HEK293 (cell line): ENCODE measurements around the gene SLC19A2.

Experiments
- CTCF ChIA-PET: fragments of 350-600 bp; formaldehyde crosslinking; extraction: SDS; loops from one replicate; lab custom pipeline; 2021; ENCODE audit warnings: antibody characterized with exemption; lab: Yijun Ruan, JAX
- POLR2A ChIA-PET: fragments of 300-600 bp; formaldehyde crosslinking; extraction: SDS; loops from one replicate; lab custom pipeline; 2020; ENCODE audit warnings: antibody characterized with exemption, inconsistent platforms; lab: Yijun Ruan, JAX
- H3K27ac ChIP-seq: fragments of 200-500 bp; sonication (Bioruptor generic); 2 replicates; pipeline ENCODE4 v1.5.1; 2014; ENCODE audit warnings: low read depth, low read length, control low read depth, inconsistent platforms; ENCODE audit errors: extremely low read depth
- H3K36me3 ChIP-seq, 2 experiments: fragments of 200-500 bp in 1 of 2; sonication (Bioruptor generic) in 1 of 2; 1 replicate in 1 of 2; 2 replicates in 1 of 2; pipeline ENCODE4 v1.5.1; 2014 to 2017; ENCODE audit warnings: inconsistent platforms in 2 of 2, low read length in 2 of 2; ENCODE audit not compliant: control insufficient read depth in 2 of 2, insufficient read depth in 1 of 2
- H3K4me1 ChIP-seq: fragments of 200-500 bp; sonication (Bioruptor generic); 2 replicates; pipeline ENCODE4 v1.5.1; 2014; ENCODE audit warnings: mild to moderate bottlenecking, low read length, inconsistent platforms; ENCODE audit not compliant: control insufficient read depth, insufficient read depth
- H3K4me3 ChIP-seq: 2 replicates; pipeline ENCODE4 v1.5.1; 2011; ENCODE audit warnings: low read depth, mild to moderate bottlenecking, control low read depth, low read length, moderate library complexity
- H3K9me3 ChIP-seq: fragments of 200-500 bp; sonication (Bioruptor generic); 2 replicates; pipeline ENCODE4 v1.5.1; 2014; ENCODE audit warnings: low read depth, low read length, inconsistent platforms; ENCODE audit not compliant: control insufficient read depth, insufficient read depth
- CTCF ChIP-seq: fragments of 450-650 bp; formaldehyde crosslinking; IDR thresholded peaks from 2 replicates; pipeline ENCODE4 v1.5.1; 2016; ENCODE audit warnings: missing biosample characterization, missing genetic modification characterization
- HOXC10 ChIP-seq: sonication (generic); formaldehyde crosslinking; IDR thresholded peaks from 2 replicates; pipeline ENCODE4 v1.8.1; 2023; ENCODE audit warnings: mild to moderate bottlenecking, missing genetic modification reagents
- KLF1 ChIP-seq: fragments of 450-650 bp; formaldehyde crosslinking; IDR thresholded peaks from 2 replicates; pipeline ENCODE4 v1.5.1; 2016; ENCODE audit warnings: missing biosample characterization, missing genetic modification characterization
- SETDB1 ChIP-seq: IDR thresholded peaks from one replicate; pipeline ENCODE4 v1.6.1; 2017; ENCODE audit warnings: mild to moderate bottlenecking, low read length, moderate library complexity, mixed read lengths; ENCODE audit not compliant: insufficient read length
- SP3 ChIP-seq: fragments of 450-650 bp; formaldehyde crosslinking; IDR thresholded peaks from 2 replicates; pipeline ENCODE4 v1.5.1; 2016; ENCODE audit warnings: missing biosample characterization, missing genetic modification characterization
- ZBTB49 ChIP-seq: fragments of 450-650 bp; formaldehyde crosslinking; IDR thresholded peaks from 2 replicates; pipeline ENCODE4 v1.5.1; 2016; ENCODE audit warnings: missing biosample characterization, missing genetic modification characterization, low read depth
- ZFP69B ChIP-seq: fragments of 450-650 bp; formaldehyde crosslinking; IDR thresholded peaks from 2 replicates; pipeline ENCODE4 v1.5.1; 2016; ENCODE audit warnings: missing biosample characterization, missing genetic modification characterization
- ZNF19 ChIP-seq: fragments of 450-650 bp; formaldehyde crosslinking; IDR thresholded peaks from 2 replicates; pipeline ENCODE4; 2016; ENCODE audit warnings: missing biosample characterization, missing genetic modification characterization, low read depth
- ZNF202 ChIP-seq: fragments of 450-650 bp; formaldehyde crosslinking; IDR thresholded peaks from 2 replicates; pipeline ENCODE4 v1.5.1; 2016; ENCODE audit warnings: missing biosample characterization, missing genetic modification characterization, borderline replicate concordance
- ZNF221 ChIP-seq: fragments of 450-650 bp; formaldehyde crosslinking; IDR thresholded peaks from 2 replicates; pipeline ENCODE4 v1.5.1; 2017; ENCODE audit warnings: missing biosample characterization, missing genetic modification characterization, borderline replicate concordance
- ZNF274 ChIP-seq, 2 experiments: fragments of 200-500 bp in 1 of 2; fragments of 450-650 bp in 1 of 2; sonication (Bioruptor generic) in 1 of 2; formaldehyde crosslinking in 1 of 2; IDR thresholded peaks; 2 replicates each; pipeline versions ENCODE4 v1.5.1 to v1.6.1; 2014 to 2016; ENCODE audit warnings: borderline replicate concordance in 1 of 2, inconsistent platforms in 1 of 2, low read length in 1 of 2, missing biosample characterization in 1 of 2, missing genetic modification characterization in 1 of 2
- ZNF280C ChIP-seq: fragments of 450-650 bp; formaldehyde crosslinking; IDR thresholded peaks from 2 replicates; pipeline ENCODE4 v1.5.1; 2016; ENCODE audit warnings: missing biosample characterization, missing genetic modification characterization
- ZNF335 ChIP-seq: fragments of 450-650 bp; formaldehyde crosslinking; conservative IDR thresholded peaks from 2 replicates; pipeline ENCODE4 v1.5.1; 2016; ENCODE audit warnings: missing biosample characterization, missing genetic modification characterization
- ZNF350 ChIP-seq: fragments of 450-650 bp; formaldehyde crosslinking; IDR thresholded peaks from 2 replicates; pipeline ENCODE4 v1.5.0; 2017; ENCODE audit warnings: missing biosample characterization, mild to moderate bottlenecking, missing genetic modification characterization
- ZNF426 ChIP-seq: fragments of 450-650 bp; formaldehyde crosslinking; IDR thresholded peaks from 2 replicates; pipeline ENCODE4 v1.5.1; 2017; ENCODE audit warnings: missing biosample characterization, missing genetic modification characterization, mild to moderate bottlenecking, inconsistent platforms, moderate library complexity
- ZNF600 ChIP-seq: fragments of 450-650 bp; formaldehyde crosslinking; IDR thresholded peaks from 2 replicates; pipeline ENCODE4 v1.5.1; 2016; ENCODE audit warnings: missing biosample characterization, missing genetic modification characterization
- ZNF629 ChIP-seq: fragments of 450-650 bp; formaldehyde crosslinking; IDR thresholded peaks from 2 replicates; pipeline ENCODE4 v1.5.1; 2017; ENCODE audit warnings: missing biosample characterization, missing genetic modification characterization
- ZNF692 ChIP-seq: fragments of 450-650 bp; formaldehyde crosslinking; IDR thresholded peaks from 2 replicates; pipeline ENCODE4 v1.5.1; 2016; ENCODE audit warnings: missing biosample characterization, missing genetic modification characterization
- ZNF76 ChIP-seq: fragments of 450-650 bp; formaldehyde crosslinking; IDR thresholded peaks from 2 replicates; pipeline ENCODE4; 2016; ENCODE audit warnings: low read depth, missing biosample characterization, missing genetic modification characterization, borderline replicate concordance
- ZNF791 ChIP-seq: fragments of 450-650 bp; formaldehyde crosslinking; IDR thresholded peaks from 2 replicates; pipeline ENCODE4 v1.5.1; 2016; ENCODE audit warnings: missing biosample characterization, missing genetic modification characterization
- ZNF830 ChIP-seq: fragments of 450-650 bp; IDR thresholded peaks from 2 replicates; pipeline ENCODE4 v1.5.0; 2018; ENCODE audit warnings: missing biosample characterization, missing genetic modification characterization, low read depth, mild to moderate bottlenecking, moderate library complexity
- ZNF837 ChIP-seq: fragments of 450-650 bp; formaldehyde crosslinking; IDR thresholded peaks from 2 replicates; pipeline ENCODE4 v1.5.1; 2016; ENCODE audit warnings: missing biosample characterization, missing genetic modification characterization

Gene SLC19A2

GRCh38 chr1:169426174-169426705 lies 59.5 kb downstream of the SLC19A2 start (continued):
- no peak for TF ChIP-seq ZNF280C
- TF ChIP-seq, all 188 proteins: peak for 2

GRCh38 chr1:169421309-169421708 lies 64.4 kb downstream of the SLC19A2 start:
- POLR2A ChIA-PET = no interaction called here
- Histone ChIP-seq H3K4me3 (no peak overlapping the region), H3K36me3 (no peaks in the 10 kb centered on the region), H3K27ac (no peak overlapping the region), H3K4me1 (no peaks in the 10 kb centered on the region), H3K9me3 (no peaks in the 10 kb centered on the region)
- no peak for TF ChIP-seq ZNF692 (tag by site-specific recombination)
- TF ChIP-seq ZNF274 (IDR thresholded peaks at IDR 0.05; ENCODE audit: low read length) = no peak
- no peak for TF ChIP-seq ZNF274 (tag by site-specific recombination; IDR thresholded peaks at IDR 0.05; ENCODE audit: borderline replicate concordance)
- TF ChIP-seq ZNF426 (tag by site-specific recombination) = no peak
- TF ChIP-seq KLF1 (tag by site-specific recombination) = no peak
- no peak for TF ChIP-seq ZNF830 (tag by site-specific recombination)
- TF ChIP-seq ZNF600 (tag by site-specific recombination) = no peak
- TF ChIP-seq ZNF19 (tag by site-specific recombination) = no peak
- no peak for TF ChIP-seq ZNF221 (tag by site-specific recombination)
- no peak for TF ChIP-seq SETDB1
- no peak for TF ChIP-seq ZNF335 (tag by site-specific recombination)
- TF ChIP-seq HOXC10 = no peak
- TF ChIP-seq ZFP69B (tag by site-specific recombination) = no peak
- no peak for TF ChIP-seq ZBTB49 (tag by site-specific recombination)
- no peak for TF ChIP-seq ZNF350 (tag by site-specific recombination)
- CTCF ChIA-PET = no interaction called here

- Histone ChIP-seq H3K9me3 (no peaks in the 10 kb centered on the region), H3K36me3 (no peaks in the 10 kb centered on the region), H3K4me3 (no peak overlapping the region), H3K4me1 (no peaks in the 10 kb centered on the region), H3K27ac (no peak overlapping the region)
- CTCF ChIA-PET = interaction anchor here (0.7 kb wide), 1 partner anchor 246 kb away, joined by 6 read pairs; no protein-coding TSS in a partner anchor
- POLR2A ChIA-PET = no interaction called here
- no peak for TF ChIP-seq ZNF692 (tag by site-specific recombination)
- no peak for TF ChIP-seq CTCF (tag by site-specific recombination)
- no peak for TF ChIP-seq ZNF837 (tag by site-specific recombination)
- no peak for TF ChIP-seq ZNF629 (tag by site-specific recombination)
- TF ChIP-seq ZNF76 = no peak
- TF ChIP-seq ZNF791 (tag by site-specific recombination) = no peak
- TF ChIP-seq ZNF202 = no peak
- no peak for TF ChIP-seq SP3 (tag by site-specific recombination)
These were observed 70.8 kb downstream of the SLC19A2 start for GRCh38 chr1:169414952-169415351.
